ENCODE measurements around the gene EIF3M.

DNA sequence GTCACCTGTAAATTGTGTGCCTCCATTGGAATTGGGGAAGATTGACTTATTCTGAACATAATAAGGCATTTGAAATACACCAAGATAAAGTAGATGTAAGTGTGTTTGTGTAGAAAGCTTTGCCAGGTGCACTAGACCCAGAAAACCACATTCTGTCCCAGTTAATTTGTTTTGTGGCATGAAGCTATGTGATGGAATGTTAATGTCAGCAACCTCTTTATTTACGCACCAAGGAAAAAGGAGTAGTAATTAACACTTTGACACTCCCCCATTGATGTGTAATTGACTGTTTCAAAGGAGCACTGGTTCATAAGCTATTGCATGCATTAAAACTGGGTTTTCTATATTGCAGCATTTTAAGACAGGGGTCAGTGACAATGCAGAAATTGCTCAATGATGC is 14.3 kb downstream of the EIF3M start:
- TF ChIP-seq, protein P1, sequence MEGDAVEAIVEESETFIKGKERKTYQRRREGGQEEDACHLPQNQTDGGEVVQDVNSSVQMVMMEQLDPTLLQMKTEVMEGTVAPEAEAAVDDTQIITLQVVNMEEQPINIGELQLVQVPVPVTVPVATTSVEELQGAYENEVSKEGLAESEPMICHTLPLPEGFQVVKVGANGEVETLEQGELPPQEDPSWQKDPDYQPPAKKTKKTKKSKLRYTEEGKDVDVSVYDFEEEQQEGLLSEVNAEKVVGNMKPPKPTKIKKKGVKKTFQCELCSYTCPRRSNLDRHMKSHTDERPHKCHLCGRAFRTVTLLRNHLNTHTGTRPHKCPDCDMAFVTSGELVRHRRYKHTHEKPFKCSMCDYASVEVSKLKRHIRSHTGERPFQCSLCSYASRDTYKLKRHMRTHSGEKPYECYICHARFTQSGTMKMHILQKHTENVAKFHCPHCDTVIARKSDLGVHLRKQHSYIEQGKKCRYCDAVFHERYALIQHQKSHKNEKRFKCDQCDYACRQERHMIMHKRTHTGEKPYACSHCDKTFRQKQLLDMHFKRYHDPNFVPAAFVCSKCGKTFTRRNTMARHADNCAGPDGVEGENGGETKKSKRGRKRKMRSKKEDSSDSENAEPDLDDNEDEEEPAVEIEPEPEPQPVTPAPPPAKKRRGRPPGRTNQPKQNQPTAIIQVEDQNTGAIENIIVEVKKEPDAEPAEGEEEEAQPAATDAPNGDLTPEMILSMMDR (IDR thresholded peaks at IDR 0.05): no peak
- no peak for TF ChIP-seq POLR2A (IDR thresholded peaks at IDR 0.05)
